K562 treated with DMSO at 1 percent for 12 hours (cell line): ENCODE data around the gene SLC39A7. TPM values are rescaled to one million over a fixed set of nuclear protein-coding genes. Genes with fewer than 3 reads are reported as not detected.

Experiments
- total RNA-seq: library from RNA; unstranded; fragments of 300-600 nt; gene quantifications from 2 replicates; pipeline ENCODE4 v1.2.3, GENCODE V29; 2022; ENCODE audit not compliant: insufficient read depth

The SLC39A7 gene
- total RNA-seq, result 115 and 152 TPM in 2 replicates

DNA sequence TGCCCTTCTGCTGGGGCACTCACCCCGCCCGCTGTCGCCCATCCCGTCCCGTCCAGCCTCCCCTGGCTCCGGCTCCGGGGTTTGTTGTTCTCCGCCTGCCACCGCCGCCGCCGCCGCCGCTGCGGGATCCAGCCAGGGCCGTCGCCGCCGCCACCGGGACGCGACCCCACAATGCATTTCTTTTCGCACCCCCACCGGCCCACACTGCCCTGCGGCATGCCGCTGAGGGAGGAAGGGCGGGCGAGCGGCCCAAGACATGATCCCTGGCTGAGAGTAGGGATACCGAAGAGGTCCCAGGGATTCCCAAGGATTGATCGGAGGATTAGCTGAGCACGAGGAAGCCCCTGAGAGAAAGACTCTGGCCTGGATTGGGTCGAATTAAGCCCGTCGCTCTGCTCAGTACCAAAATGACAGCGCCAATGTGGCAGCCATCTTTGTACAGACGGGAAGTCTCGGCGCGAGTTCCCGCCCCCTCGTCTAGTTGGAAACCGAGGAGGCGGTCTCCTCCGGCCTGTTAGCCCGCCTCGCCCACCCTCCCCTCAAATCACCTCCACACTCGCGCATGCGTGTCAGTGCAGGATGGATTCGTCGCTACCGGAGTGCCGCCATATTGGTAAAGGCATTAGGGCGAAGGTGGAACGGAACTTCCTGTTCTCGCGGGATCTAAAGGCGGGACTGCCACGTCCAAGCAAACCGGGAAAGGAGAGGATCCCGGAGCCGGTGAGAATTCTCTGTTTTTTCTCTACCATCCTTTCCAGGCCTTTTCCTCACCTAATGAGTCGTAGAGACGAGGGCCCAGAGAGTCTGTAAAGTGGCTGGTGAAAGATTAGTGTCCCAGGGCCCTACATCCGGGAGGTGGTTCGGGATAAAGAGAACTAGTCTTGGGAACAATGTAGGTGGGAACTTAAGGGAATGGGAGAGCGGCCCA, at the start of gene SLC39A7, which contains the start of gene RXRB:
TSS of gene SLC39A7 (plus strand) at position 649 of the 928 bp plus-strand sequence. CDS start 379 bp downstream, outside the sequence.
TSS of gene RXRB (minus strand) at position 447 of the 928 bp plus-strand sequence. CDS start at position 258, 189 bp downstream.

DNA sequence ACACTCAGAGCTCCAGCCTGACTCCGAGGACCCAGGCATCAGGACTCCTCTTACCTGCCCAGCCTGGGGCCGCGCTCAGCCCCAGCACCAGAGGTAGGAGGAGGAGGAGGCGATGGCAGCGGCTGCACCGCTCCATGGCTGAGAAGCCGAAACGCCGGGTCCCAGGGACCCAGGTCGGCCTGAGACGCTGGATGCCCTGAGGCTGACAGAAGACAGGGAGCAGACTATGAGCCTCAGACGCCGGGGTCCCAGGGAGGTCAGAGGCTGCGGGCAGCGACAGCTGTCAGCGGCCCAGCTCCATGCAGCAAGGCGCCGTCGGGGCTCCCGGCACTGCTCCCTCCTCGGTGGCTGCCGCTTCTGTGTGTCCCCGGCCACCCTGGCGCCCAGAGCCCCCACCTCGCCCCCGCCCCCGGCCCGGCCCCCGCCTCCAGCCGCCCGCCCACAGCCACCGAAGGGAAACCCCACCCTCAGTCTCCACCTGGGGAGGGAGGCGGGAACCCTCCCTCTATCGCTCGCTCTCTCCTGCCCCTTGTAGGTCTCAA, 8.5 kb upstream of the SLC39A7 start, which contains the start of gene COL11A2:
TSS of gene COL11A2 (minus strand) at position 363 of the 542 bp plus-strand sequence. CDS start at position 136, 227 bp downstream.

GRCh38 chr6:33204415-33205190, 3.9 kb downstream of the SLC39A7 start, which contains the start of gene HSD17B8:
Gene HSD17B8, plus strand, starts transcription at chr6:33204655. Its CDS starts 14 bp downstream, at chr6:33204669.

GRCh38 chr6:33208091-33208967, 7.7 kb downstream of the SLC39A7 start, which contains the start of gene RING1:
Gene RING1, plus strand, starts transcription at chr6:33208500. Its CDS starts 323 bp downstream, at chr6:33208823.

Other genes with a start within 250 kb of the SLC39A7 start
- not detected in 2 replicates for gene HLA-DMA, start 247.8 kb upstream of the SLC39A7 start, total RNA-seq
- gene BRD2, start 232.3 kb upstream of the SLC39A7 start, total RNA-seq, result 98.6 and 283 TPM in 2 replicates
- not detected in 2 replicates for gene HLA-DOA, start 191.3 kb upstream of the SLC39A7 start, total RNA-seq
- not detected in 2 replicates for gene HLA-DPA1, start 127.2 kb upstream of the SLC39A7 start, total RNA-seq
- not detected in 2 replicates for gene HLA-DPB1, start 124.9 kb upstream of the SLC39A7 start, total RNA-seq
- gene COL11A2, start 8.4 kb upstream of the SLC39A7 start, total RNA-seq, result 0.58 and 0.83 TPM in 2 replicates
- 28.9 and 37.5 TPM in 2 replicates for gene RXRB, start 202 bp upstream of the SLC39A7 start, total RNA-seq
- 16.8 TPM in 2 replicates for gene HSD17B8, start 3.8 kb downstream of the SLC39A7 start, total RNA-seq
- gene RING1, start 7.6 kb downstream of the SLC39A7 start, total RNA-seq, result 49.0 and 55.3 TPM in 2 replicates
- gene VPS52, start 71.0 kb downstream of the SLC39A7 start, total RNA-seq, result 24.9 and 42.0 TPM in 2 replicates
- 11,156 and 15,789 TPM in 2 replicates for gene RPS18, start 71.2 kb downstream of the SLC39A7 start, total RNA-seq
- 3.2 and 4.5 TPM in 2 replicates for gene B3GALT4, start 76.3 kb downstream of the SLC39A7 start, total RNA-seq
- gene WDR46, start 88.4 kb downstream of the SLC39A7 start, total RNA-seq, result 48.0 and 55.6 TPM in 2 replicates
- 137 and 173 TPM in 2 replicates for gene PFDN6, start 88.7 kb downstream of the SLC39A7 start, total RNA-seq
- gene RGL2, start 98.1 kb downstream of the SLC39A7 start, total RNA-seq, result 19.0 and 32.5 TPM in 2 replicates
- 52.5 and 171 TPM in 2 replicates for gene TAPBP, start 113.2 kb downstream of the SLC39A7 start, total RNA-seq
- 10.6 and 12.5 TPM in 2 replicates for gene ZBTB22, start 116.9 kb downstream of the SLC39A7 start, total RNA-seq
- gene DAXX, start 122.1 kb downstream of the SLC39A7 start, total RNA-seq, result 44.7 and 61.3 TPM in 2 replicates
- 91.7 and 119 TPM in 2 replicates for gene KIFC1, start 191.0 kb downstream of the SLC39A7 start, total RNA-seq
- gene PHF1, start 210.1 kb downstream of the SLC39A7 start, total RNA-seq, result 62.9 and 79.9 TPM in 2 replicates
- 427 and 491 TPM in 2 replicates for gene CUTA, start 217.2 kb downstream of the SLC39A7 start, total RNA-seq
- 1.1 and 10.1 TPM in 2 replicates for gene SYNGAP1, start 219.2 kb downstream of the SLC39A7 start, total RNA-seq